GM12892 (cell line): ENCODE results near the gene NR2E3.

Experiments used
- POLR2A ChIP-seq: IDR thresholded peaks from 2 replicates; pipeline ENCODE4 v1.6.1; 2011; ENCODE audit warnings: low read depth, low read length, control low read depth
- POLR2AphosphoS5 ChIP-seq: IDR thresholded peaks from 2 replicates; pipeline ENCODE4 v1.6.1; 2011; ENCODE audit warnings: low read depth, low read length, control low read depth
- TAF1 ChIP-seq: IDR thresholded peaks from 2 replicates; pipeline ENCODE4 v1.6.1; 2011; ENCODE audit warnings: low read depth, mild to moderate bottlenecking, control low read depth, low read length, borderline replicate concordance

GRCh38 chr15:71812966-71813722 is 2.8 kb downstream of the NR2E3 start:
- TF ChIP-seq POLR2A (no peak), POLR2AphosphoS5 (no peak), TAF1 (no peak)
